ENCODE data around the gene EIF4A3.

Gene EIF4A3

DNA sequence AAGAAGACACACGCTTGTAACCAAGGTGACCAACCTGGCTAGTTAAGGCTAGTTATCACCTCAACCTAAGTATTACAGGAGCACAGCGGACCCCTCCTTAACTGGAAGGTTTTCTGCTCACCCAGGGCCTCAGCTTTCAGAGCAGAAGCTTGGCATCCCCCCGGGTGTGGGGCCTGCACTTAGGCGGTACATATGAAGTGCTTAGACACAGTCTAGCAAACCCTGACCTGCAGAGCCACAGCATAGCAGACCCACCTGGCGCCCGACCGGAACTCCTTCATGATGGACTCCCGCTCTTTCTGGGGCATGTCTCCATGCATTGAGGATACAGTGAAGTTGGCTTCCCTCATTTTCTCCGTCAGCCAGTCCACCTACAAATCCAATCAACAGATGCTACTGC lies 9.8 kb downstream of the EIF4A3 start:
- no peak for DNase-seq (ENCODE audit: low read depth in 2 of 2, low spot score in 1 of 2)

DNA sequence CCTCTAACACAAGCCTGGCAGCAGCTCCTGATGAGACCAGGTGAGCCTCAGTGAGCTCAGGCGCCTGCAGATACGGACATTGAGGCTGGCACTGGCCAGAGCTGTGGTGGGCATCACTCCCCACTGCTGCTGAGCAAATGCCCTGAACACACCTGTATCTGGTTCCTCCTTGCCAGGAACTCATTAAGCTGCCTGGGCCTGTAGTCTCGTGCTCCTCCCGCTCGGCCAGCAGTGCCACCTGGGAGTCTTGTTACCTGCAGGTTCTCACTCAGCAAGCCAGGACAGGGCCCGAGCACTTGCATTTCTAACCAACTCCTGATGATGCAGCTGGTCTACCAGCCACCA lies 13.3 kb downstream of the EIF4A3 start:
- no peak for DNase-seq (ENCODE audit: low read depth in 2 of 2, low spot score in 1 of 2)

DNA sequence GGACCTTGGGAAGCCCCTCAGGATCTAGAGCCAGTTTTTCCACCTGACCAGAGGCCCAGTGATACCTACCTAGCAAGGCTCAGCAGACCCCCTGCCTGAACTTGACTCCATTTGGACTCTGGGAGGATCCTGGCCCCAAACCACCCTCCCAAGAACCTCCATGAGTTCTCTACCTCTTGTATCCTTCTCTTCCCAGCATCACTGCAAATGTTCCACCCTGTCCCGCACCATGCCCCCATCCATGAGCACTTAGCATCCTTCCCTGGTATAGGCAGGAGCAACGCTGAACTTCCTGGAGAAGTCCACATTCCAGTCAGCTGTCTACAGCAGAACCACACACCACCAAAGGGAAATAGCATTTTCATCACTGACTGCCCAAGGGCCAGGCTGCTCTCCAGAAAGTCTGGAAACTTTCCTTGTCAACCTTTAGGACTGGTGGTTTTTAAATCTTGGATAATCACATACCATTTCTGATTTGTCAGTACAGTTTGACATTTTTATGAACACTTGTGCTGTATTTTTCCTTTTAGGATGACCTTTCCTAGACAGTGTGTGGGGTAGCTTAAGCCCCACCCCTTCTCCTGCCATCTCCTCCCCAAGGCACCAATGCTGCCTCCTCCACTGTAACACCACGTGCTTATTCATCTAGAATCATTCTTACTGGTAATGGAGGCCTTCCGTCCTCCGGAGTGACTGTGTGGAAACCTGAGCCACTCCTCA lies 13.9 kb downstream of the EIF4A3 start:
- DNase-seq (ENCODE audit: low read depth in 2 of 2, low spot score in 1 of 2), result no peak

DNA sequence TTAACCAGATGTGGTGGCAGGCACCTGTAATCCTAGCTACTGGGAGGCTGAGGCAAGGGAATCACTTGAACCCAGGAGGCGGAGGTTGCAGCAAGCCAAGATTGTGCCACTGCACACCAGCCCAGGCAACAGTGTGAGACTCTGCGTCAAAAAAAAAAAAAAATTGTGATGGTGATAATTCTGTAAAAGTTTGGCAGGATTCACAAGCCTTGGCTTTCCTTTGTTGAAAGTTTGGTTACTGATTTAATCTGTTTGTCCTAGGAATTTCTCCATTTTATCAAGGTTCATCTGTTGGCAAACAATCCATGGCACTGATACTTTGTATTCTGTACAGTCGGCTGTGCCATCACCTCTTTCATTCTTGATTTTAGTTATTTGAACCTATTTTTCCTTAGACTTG lies 15.9 kb downstream of the EIF4A3 start:
- no peak for DNase-seq (ENCODE audit: low read depth in 2 of 2, low spot score in 1 of 2)

DNA sequence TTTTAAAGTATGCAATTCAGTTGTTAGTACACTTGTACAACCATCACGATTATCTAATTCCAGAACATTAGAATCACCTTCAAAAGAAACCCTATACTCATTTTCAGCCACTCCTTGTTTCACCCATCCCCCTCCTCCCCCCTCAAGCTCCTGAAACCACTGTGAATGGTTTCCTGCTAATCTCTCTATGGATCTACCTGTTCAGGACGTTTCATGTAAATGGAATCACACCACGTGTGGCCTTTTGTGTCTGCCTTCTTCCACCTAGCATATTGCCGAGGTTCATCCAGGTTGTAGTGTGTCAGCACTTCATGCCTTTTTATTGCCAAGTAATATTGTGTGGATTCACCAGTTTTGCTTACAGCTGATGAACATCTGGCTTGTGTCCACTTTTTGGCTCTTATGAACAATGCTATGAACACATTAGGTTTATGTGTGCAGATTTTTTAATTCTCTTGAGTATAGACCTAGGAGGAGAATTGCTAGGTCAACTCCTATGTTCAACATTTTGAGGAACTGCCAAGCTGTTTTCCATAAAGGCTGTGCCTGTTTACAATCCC lies 17.8 kb downstream of the EIF4A3 start:
- DNase-seq (ENCODE audit: low read depth in 2 of 2, low spot score in 1 of 2), result no peak

DNA sequence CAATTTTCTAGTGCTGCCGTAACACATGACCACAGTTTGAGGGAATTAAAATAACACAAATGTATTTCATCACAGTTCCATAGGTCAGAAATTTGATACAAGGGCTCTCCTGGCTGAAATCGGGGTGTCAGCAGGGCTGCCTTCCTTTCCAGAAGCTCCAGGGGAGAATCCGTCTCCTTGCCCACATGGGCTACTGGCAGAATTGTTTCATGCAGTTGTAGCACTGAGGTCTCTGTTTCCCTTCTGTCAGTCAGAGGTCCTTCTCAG lies 20.5 kb downstream of the EIF4A3 start:
- DNase-seq (ENCODE audit: low read depth in 2 of 2, low spot score in 1 of 2), result no peak

DNA sequence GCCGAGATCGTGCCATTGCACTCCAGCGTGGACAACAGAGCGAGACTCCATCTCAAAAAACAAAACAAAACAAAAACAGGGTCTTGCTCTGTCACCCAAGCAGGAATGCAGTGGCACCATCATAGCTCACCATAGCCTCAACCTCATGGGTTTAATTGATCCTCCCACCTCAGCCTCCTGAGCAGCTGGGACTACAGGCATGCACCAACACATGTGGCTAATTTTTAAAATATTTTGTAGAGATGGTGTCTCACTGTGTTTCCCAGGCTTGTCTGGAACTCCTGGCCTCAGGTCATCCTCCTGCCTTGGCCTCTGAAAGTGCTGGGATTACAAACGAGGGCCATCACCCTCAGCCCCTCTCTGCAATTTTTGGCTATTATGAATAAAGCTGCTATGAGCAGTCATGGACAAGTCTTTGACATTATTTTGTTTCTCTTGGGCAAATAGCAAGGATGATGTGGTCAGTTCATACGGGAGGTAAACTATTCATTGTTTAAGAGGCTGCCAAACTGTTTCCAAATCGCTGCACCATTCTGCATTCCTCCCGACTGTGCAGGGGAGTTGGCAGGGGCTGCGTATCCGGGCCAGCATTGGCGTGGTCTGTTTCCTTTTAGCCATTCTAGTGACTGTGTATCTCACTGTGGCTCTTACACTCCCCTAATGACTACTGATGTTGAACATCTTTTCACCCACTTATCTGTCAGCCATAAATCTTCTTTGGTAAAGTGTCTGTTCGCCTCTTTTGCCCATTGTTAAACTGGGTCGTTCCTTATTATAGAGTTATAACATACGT lies 21.1 kb downstream of the EIF4A3 start:
- DNase-seq (ENCODE audit: low read depth in 2 of 2, low spot score in 1 of 2), result no peak

DNA sequence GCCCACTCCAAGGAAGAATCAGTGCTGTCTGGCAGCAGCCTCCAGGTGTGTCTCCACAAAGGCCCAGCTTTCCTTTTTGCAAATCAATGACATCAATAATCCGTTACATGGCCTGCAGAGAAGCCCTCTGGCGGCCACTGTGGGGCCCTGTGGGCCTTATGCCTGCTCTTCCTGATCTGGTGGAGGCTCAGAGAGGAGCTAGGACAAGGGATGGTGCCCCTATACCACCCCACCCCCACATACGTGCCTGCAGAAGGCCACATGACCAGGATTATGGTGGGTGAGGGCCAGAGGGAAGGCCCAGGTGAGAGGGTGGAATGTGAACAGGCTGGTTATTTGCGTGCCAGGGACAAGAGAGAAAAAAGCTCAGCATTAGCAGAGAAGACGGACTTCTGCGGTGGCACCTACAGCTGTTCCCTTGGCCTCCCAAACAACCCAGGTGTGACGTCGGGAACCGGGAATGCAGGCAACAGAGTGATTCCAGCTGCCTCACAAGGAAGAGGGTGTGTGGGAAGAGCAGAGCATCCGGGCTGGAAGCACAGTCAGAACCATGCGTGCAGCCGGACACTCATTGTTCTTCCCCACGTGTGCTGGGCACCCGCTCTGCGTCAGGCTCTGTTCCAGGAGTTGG lies 22.5 kb downstream of the EIF4A3 start:
- DNase-seq (ENCODE audit: low read depth in 2 of 2, low spot score in 1 of 2), result no peak

DNA sequence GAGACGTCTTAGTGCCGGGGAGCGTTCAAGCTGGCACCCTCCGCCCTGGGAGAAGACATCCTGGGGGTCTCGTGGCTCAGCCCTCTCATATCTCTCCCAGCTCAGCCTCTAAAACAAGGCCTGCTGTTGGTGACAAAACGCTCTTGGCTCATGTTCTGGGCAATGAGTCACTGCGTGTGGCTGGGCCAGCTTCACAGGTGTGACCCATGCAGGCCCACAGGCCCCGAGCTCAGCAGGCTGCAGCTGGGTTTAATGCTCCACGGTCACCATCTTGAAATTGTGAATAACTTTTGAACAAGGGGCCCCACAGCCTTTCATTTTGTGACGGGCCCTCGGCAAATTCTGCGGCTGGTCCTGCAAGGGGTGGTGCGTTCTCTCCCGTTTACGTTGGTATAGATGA lies 23.1 kb downstream of the EIF4A3 start:
- no peak for DNase-seq (ENCODE audit: low read depth in 2 of 2, low spot score in 1 of 2)

DNA sequence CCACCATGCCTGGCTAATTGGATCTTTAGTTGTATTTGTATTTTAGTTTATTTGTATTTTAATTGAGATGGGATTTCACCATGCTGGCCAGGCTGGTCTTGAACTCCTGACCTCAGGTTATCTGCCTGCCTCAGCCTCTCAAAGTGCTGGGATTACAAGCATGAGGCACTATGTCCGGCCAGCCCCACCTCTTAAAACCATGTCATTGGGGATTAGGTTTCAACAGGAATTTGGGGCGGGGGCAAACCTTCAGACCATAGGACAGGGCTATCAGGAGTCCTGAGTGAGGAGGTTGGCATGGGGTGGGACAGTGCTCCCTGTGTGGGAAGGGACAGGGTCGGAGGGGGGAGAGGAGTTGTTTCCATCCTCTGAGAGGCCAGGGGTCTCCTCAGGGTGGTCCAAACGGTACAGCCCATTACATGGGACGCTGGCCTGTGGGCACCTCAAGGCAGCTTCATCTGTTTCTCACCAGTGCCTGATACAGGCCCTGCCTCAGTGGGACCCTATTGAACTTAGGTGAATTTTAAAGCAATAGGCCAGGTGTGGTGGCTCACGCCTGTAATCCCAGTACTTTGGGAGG lies 23.9 kb downstream of the EIF4A3 start:
- DNase-seq (ENCODE audit: low read depth in 2 of 2, low spot score in 1 of 2), result no peak

DNA sequence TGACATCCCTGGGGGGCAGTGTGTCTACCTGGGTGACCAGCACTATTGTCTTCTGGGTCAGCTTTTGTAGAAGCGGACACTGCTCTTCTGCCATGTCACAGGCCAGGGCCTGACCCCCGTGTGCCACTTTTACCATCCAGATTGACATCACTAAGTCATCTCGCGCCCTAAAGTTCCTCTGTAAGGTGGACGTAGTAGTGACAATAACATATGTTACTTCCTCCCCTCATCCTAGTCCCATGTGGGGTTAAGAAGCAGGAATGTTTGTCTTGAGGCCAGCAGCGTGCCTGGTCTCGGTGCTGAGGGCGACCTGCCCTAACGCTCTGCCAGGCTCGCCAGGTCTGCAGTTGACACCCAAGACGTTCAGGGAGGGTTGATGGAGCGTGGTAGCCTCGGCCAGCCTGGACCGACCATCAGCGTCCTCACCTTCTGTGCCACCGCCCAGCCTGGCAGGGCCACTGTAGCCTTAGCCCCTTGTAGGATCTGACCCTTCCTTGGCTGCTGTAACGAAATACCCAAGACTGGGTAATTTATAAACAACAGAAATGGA lies 24.8 kb downstream of the EIF4A3 start:
- no peak for DNase-seq (ENCODE audit: low read depth in 2 of 2, low spot score in 1 of 2)

DNA sequence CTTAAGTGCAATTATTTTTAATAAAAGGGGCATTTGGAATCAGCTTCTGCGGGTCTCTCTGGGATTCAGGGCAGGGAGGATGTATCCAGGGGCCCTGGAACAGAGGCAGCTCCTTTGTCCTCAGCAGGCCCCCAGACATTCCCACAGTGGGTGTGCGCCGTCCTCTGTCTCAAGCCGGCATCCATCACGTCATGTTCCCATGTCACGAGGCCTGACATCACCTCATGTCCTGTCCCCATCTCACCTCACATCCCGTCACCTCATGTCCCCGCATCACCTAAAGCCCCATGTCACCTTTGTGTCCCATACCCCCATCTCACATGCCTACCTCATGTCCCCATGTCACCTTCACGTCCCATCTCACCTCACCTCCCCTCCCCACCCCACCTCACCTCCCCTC lies 27.1 kb downstream of the EIF4A3 start:
- DNase-seq (ENCODE audit: low read depth in 2 of 2, low spot score in 1 of 2), result no peak

DNA sequence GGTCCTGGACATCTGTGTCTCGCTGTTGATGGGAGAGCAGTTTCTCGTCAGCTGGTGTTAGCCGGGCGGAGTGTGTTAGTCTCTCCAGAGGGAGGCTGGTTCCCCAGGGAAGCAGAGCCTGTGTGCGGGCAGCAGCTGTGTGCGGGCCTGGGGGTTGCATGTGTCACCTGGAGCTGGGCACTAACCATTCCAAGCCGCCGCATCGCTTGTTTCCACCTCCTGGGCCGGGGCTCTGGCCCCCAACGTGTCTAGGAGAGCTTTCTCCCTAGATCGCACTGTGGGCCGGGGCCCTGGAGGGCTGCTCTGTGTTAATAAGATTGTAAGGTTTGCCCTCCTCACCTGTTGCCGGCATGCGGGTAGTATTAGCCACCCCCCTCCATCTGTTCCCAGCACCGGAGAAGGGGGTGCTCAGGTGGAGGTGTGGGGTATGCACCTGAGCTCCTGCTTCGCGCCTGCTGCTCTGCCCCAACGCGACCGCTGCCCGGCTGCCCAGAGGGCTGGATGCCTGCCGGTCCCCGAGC lies 27.6 kb downstream of the EIF4A3 start:
- DNase-seq (ENCODE audit: low read depth in 2 of 2, low spot score in 1 of 2), result no peak

DNA sequence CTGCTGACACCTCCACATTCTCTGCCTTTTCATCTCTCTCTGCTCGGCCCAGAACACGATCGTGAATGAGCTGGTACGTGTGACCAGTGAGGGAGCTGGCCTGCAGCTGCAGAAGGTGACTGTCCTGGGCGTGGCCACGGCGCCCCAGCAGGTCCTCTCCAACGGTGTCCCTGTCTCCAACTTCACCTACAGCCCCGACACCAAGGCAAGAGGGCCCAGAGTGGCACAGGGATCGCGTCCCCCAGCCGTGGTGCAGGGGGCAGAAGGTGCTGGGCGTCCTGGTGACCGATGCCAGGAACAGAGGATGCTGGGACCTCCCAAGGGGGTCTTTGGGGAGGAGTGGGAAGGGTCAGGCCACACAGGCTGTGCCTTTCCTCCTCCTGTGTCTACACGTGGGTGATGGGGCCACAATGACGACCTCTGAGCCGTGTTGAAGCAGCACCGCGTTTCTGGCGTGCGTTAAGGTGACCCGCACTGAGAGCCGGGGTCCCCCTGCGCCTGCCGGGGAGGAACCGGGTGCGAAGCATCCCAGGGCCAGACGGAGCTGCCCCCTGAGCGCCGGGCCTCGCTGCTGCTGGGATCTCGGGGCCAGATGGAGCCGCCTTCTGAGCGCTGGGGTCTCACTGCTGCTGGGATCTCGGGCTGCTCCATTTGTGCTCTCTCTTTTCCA lies 28.2 kb downstream of the EIF4A3 start:
- DNase-seq (ENCODE audit: low read depth in 2 of 2, low spot score in 1 of 2), result no peak

DNA sequence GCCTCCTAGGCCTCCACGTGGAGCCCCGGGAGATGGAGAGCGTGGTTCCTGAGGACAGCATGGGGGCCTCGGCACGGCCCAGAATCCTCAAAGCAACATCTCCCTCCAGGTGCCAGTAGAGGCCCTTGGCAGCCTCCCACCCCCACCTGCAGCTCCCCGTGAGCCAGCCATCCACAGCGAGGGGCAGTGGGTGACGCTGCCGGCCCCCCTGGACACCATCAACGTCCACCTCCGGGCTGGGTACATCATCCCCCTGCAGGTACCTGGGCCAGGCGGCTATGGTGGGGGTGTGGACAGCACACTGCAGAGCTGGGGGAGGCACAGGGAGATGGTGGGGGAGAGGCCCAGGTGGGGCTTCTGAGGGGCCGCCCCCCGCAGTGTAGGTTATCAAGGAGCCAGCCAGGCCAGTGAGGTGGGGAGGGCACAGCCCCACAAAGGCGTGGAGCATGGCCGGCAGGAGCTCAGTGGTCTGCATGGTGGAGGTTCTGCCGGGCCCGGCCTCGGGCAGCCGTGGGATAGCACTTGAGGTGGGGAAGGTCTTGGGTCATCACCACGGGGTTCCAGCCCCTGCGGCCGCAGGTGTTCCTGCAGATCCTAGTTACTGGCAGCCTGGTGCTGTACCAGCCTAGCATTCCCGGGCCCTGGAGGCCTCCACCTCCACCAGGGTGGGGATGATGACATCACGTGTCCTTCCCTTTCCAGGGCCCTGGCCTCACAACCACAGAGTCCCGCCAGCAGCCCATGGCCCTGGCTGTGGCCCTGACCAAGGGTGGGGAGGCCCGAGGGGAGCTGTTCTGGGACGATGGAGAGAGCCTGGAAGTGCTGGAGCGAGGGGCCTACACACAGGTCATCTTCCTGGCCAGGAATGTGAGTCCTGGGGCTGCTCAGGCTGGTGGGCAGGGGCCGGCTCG lies 29.2 kb downstream of the EIF4A3 start:
- DNase-seq (ENCODE audit: low read depth in 2 of 2, low spot score in 1 of 2), result no peak

DNA sequence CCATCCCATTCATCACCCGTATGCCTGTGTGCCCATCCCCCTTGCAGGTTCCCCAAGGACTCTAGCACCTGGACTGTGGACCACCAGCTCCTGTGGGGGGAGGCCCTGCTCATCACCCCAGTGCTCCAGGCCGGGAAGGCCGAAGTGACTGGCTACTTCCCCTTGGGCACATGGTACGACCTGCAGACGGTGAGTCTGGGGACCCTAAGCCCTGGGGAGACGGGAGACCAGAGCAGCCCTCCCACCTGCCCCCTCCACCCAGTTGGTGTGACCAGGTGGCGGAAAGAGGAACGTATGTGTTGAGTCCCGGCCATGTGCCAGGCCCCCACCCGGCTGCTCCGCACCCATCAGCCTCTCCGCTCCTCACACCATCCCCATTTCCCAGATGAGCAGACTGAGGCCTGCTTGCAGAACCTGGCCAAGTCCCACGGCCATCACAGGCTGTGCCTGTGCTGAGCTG lies 30.0 kb downstream of the EIF4A3 start:
- DNase-seq (ENCODE audit: low read depth in 2 of 2, low spot score in 1 of 2), result no peak

DNA sequence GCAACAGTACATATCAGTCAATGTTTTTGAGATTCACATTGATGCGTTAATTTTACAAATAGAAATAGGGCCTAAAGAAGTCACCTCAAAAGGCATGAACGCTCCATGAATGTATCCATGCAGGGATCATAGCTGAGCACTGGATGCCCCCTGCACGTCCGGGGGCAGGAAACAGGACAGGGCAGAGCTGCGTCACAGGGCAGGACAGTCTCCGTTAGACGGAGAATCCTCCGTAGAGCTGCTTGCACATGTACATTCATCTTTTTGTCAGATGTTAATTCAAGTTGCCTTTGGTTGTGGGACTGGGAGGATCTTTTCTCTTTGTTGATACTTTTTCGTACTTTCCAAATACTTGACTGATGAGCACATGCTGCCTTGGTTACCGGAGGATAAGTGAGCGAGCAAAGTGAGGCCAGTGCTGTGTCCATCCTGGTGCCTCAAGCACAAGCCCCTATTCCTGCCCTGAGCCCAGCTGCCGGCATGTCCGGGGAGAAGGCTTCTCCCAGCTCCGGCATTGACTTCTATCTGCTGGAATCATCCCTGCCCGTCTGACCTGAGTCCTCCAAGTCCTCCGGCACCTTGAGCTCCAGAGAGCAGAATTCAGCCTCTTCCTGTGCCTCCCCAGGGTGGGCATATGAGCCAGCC lies 30.5 kb downstream of the EIF4A3 start:
- DNase-seq (ENCODE audit: low read depth in 2 of 2, low spot score in 1 of 2), result no peak

DNA sequence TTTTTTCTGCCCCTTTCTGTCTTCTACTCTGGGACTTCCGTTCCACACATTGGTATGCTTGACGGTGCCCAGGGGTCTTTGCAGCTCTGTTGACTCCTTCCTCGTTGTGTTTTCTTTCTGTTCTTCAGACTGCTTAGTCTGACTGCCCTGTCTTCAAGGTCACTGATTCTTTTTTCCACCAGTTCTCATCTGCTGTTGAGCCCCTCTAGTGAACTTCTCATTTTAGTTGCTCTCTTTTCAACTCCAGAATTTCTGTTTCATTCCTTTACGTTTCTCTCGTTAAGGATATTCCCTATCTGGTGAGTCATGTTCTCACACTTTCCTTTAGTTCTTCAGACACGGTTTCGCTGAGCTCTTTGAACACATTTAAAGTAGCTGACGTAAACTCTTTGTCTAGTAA lies 31.8 kb downstream of the EIF4A3 start:
- DNase-seq (ENCODE audit: low read depth in 2 of 2, low spot score in 1 of 2), result no peak

DNA sequence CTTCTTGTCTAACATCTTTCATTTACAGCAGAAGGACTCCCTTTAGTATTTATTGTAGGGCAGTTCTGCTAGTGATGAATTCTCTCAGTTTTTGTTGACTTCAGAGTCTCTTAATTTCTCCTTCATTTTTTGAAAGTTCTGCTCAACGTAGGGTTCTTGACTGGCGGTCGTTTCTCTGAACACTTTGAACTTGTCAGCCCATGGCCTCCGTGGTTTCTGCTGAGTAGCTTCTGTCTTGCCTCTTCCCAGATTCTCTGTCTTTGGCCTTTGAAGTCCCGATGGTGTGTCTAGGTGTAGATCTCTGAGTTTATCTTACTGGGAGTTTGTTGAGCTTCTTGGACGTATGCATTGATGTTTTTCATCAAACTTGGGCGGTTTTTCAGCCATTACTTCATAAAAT lies 32.2 kb downstream of the EIF4A3 start:
- no peak for DNase-seq (ENCODE audit: low read depth in 2 of 2, low spot score in 1 of 2)
